WTC11 (cell line): ENCODE results near the gene ATAD3C. TPM values are rescaled to one million over a fixed set of nuclear protein-coding genes. Genes with fewer than 3 reads are reported as not detected.

Experiments used
- ATAC-seq: fragments of 200-7000 bp; cut with Tn5 transposase; 2 replicates; pipeline ENCODE4 v1.10.0; 2021; ENCODE audit warnings: mild to moderate bottlenecking, moderate library complexity
- CTCF ChIA-PET: fragments of 300-600 bp; sonication (Branson Sonifier 250); formaldehyde crosslinking; loops from one replicate; lab custom pipeline; 2021; ENCODE audit warnings: antibody characterized with exemption; lab: Charles Lee
- POLR2A ChIA-PET: fragments of 350-600 bp; sonication (Branson Sonifier 250); formaldehyde crosslinking; loops from one replicate; lab custom pipeline; 2021; ENCODE audit warnings: antibody characterized with exemption; lab: Charles Lee
- DNase-seq: peaks from one replicate; pipeline ENCODE4 v3.0.0; 2021; ENCODE audit warnings: low spot score
- H3K27ac Mint-ChIP-seq: 2 replicates; pipeline ENCODE4 v1.8.0; 2021; ENCODE audit warnings: mixed read lengths
- H3K27me3 Mint-ChIP-seq: 2 replicates; pipeline ENCODE4 v1.8.0; 2021; ENCODE audit warnings: low read depth, mild to moderate bottlenecking, moderate library complexity, mixed read lengths
- H3K36me3 Mint-ChIP-seq: 2 replicates; pipeline ENCODE4 v1.8.0; 2021; ENCODE audit warnings: mixed read lengths
- H3K4me1 Mint-ChIP-seq: 2 replicates; pipeline ENCODE4 v1.8.0; 2022; ENCODE audit warnings: mixed read lengths
- H3K4me3 Mint-ChIP-seq: 2 replicates; pipeline ENCODE4 v1.8.0; 2021; ENCODE audit warnings: mild to moderate bottlenecking, moderate library complexity, mixed read lengths
- H3K9me3 Mint-ChIP-seq: 2 replicates; pipeline ENCODE4 v1.8.0; 2021; ENCODE audit warnings: mixed read lengths
- CBFB ChIP-seq: sonication (generic); formaldehyde crosslinking; IDR thresholded peaks from 2 replicates; pipeline ENCODE4 v1.8.1; 2022; ENCODE audit warnings: mild to moderate bottlenecking, low read depth, missing genetic modification reagents
- CREM ChIP-seq: sonication (generic); formaldehyde crosslinking; IDR thresholded peaks from 2 replicates; pipeline ENCODE4 v1.8.1; 2022; ENCODE audit warnings: mild to moderate bottlenecking, missing genetic modification reagents, moderate library complexity
- EMX1 ChIP-seq: fragments of 250-450 bp; sonication (Bioruptor Pico); IDR thresholded peaks from 2 replicates; pipeline ENCODE4 v1.8.0; 2021; ENCODE audit warnings: mild to moderate bottlenecking
- ETV6 ChIP-seq: sonication (generic); formaldehyde crosslinking; IDR thresholded peaks from 2 replicates; pipeline ENCODE4 v1.8.1; 2022; ENCODE audit warnings: mild to moderate bottlenecking, missing genetic modification reagents
- FOXJ3 ChIP-seq: sonication (generic); formaldehyde crosslinking; IDR thresholded peaks from 2 replicates; pipeline ENCODE4 v1.9.0; 2021; ENCODE audit warnings: missing genetic modification reagents, mild to moderate bottlenecking, borderline replicate concordance
- GTF2I ChIP-seq: fragments of 250-450 bp; sonication (Bioruptor Pico); conservative IDR thresholded peaks from 2 replicates; pipeline ENCODE4 v1.4.0; 2021; ENCODE audit warnings: mild to moderate bottlenecking
- HMGXB4 ChIP-seq: sonication (generic); formaldehyde crosslinking; IDR thresholded peaks from 2 replicates; pipeline ENCODE4 v1.8.1; 2023; ENCODE audit warnings: mild to moderate bottlenecking, moderate library complexity, missing genetic modification reagents
- IRF1 ChIP-seq: sonication (generic); formaldehyde crosslinking; IDR thresholded peaks from 2 replicates; pipeline ENCODE4 v1.8.0; 2023; ENCODE audit warnings: missing genetic modification reagents
- KAT7 ChIP-seq: sonication (generic); formaldehyde crosslinking; IDR thresholded peaks from 2 replicates; pipeline ENCODE4 v1.8.1; 2023; ENCODE audit warnings: missing genetic modification reagents, mild to moderate bottlenecking, borderline replicate concordance
- NR3C1 ChIP-seq: sonication (generic); formaldehyde crosslinking; conservative IDR thresholded peaks from 2 replicates; pipeline ENCODE4 v1.8.1; 2023; ENCODE audit warnings: low read depth, mild to moderate bottlenecking, missing genetic modification reagents
- SP1 ChIP-seq: sonication (generic); formaldehyde crosslinking; conservative IDR thresholded peaks from 2 replicates; pipeline ENCODE4 v1.8.1; 2022; ENCODE audit warnings: missing genetic modification reagents
- STAT6 ChIP-seq: sonication (generic); formaldehyde crosslinking; conservative IDR thresholded peaks from 2 replicates; pipeline ENCODE4 v1.8.1; 2023; ENCODE audit warnings: mild to moderate bottlenecking, low read depth, missing genetic modification reagents, moderate library complexity
- TP53 ChIP-seq: sonication (generic); formaldehyde crosslinking; IDR thresholded peaks from 2 replicates; pipeline ENCODE4 v1.8.1; 2023; ENCODE audit warnings: mild to moderate bottlenecking, missing genetic modification reagents
- USF1 ChIP-seq: sonication (generic); formaldehyde crosslinking; IDR thresholded peaks from 2 replicates; pipeline ENCODE4 v1.8.0; 2022; ENCODE audit warnings: mild to moderate bottlenecking, missing genetic modification reagents
- USF2 ChIP-seq: sonication (generic); formaldehyde crosslinking; IDR thresholded peaks from 2 replicates; pipeline ENCODE4 v1.8.1; 2023; ENCODE audit warnings: mild to moderate bottlenecking, missing genetic modification reagents, moderate library complexity
- ZMAT4 ChIP-seq: fragments of 250-450 bp; sonication (Bioruptor Pico); IDR thresholded peaks from 2 replicates; pipeline ENCODE4 v1.9.0; 2021; ENCODE audit warnings: mild to moderate bottlenecking
- ZNF232 ChIP-seq: sonication (generic); formaldehyde crosslinking; IDR thresholded peaks from 2 replicates; pipeline ENCODE4 v1.8.0; 2022; ENCODE audit warnings: mild to moderate bottlenecking, missing genetic modification reagents
- ZNF423 ChIP-seq: fragments of 250-450 bp; sonication (Bioruptor Pico); IDR thresholded peaks from 2 replicates; pipeline ENCODE4 v2.1.2; 2022; ENCODE audit warnings: mild to moderate bottlenecking, moderate library complexity
- ZNF425 ChIP-seq: fragments of 250-450 bp; sonication (Bioruptor Pico); conservative IDR thresholded peaks from 2 replicates; pipeline ENCODE4 v1.9.0; 2021; ENCODE audit warnings: mild to moderate bottlenecking
- total RNA-seq: library from RNA; stranded (reverse); gene quantifications from 3 replicates; pipeline ENCODE4 v1.2.3, GENCODE V29; 2021

ATAD3C gene
- total RNA-seq, 1 experiment from 2014 or later: 0.61 TPM

GRCh38 chr1:1434131-1434823 lies 15.2 kb upstream of the ATAD3C start:
- no peaks in the 10 kb centered on the region for H3K9me3 Mint-ChIP-seq
- TF ChIP-seq GTF2I (CRISPR knock-in tag) (no peak), SP1 (CRISPR knock-in tag) (peak; percentile 32; the same call in 1 of the 2 replicates), HMGXB4 (CRISPR knock-in tag) (peak; percentile 22; the same call in 1 of the 2 replicates), USF1 (CRISPR knock-in tag) (peak; percentile 26; the same call in 1 of the 2 replicates), CREM (0 out of 2 replicates have a peak, but pooled peaks have one; percentile 18), TP53 (CRISPR knock-in tag) (peak; percentile 45; the same call in 1 of the 2 replicates), ZMAT4 (CRISPR knock-in tag) (no peak), ZNF423 (peak; percentile 80)
- TF ChIP-seq, all 79 proteins: peak for 6
- Mint-ChIP-seq H3K27ac (no peak overlapping the region), H3K36me3 (no peaks in the 10 kb centered on the region), H3K27me3 (peaks cover 6% of the 10 kb centered on the region; the same call in 1 of the 2 replicates), H3K4me1 (peaks cover 28% of the 10 kb centered on the region), H3K4me3 (peak overlapping the region; percentile 71)
- POLR2A ChIA-PET: interaction anchor here (0.6 to 2.5 kb wide), 4 partner anchors 11 to 65 kb away, joined by 7 read pairs; partner anchors contain the start of gene CCNL2
- DNase-seq (peak; percentile 72), ATAC-seq (peak; percentile 4)
- CTCF ChIA-PET: interaction anchor here (1.1 to 2.1 kb wide), 8 partner anchors 14 to 82 kb away, joined by 3 to 11 read pairs (median 5); partner anchors contain the start of genes ANKRD65, AURKAIP1, CCNL2 and MRPL20

GRCh38 chr1:1434824-1435105 lies 14.7 kb upstream of the ATAD3C start:
- H3K36me3 Mint-ChIP-seq: no peaks in the 10 kb centered on the region
- peaks cover 6% of the 10 kb centered on the region; the same call in 1 of the 2 replicates for H3K27me3 Mint-ChIP-seq
- peak overlapping the region; percentile 84; the same call in 1 of the 2 replicates for H3K27ac Mint-ChIP-seq
- no peak for ATAC-seq
- peak overlapping the region; percentile 71 for H3K4me3 Mint-ChIP-seq
- POLR2A ChIA-PET: interaction anchor here (2.5 kb wide), 1 partner anchor 27 kb away, joined by 7 read pairs; no protein-coding TSS in a partner anchor
- H3K4me1 Mint-ChIP-seq: peaks cover 27% of the 10 kb centered on the region
- no peaks in the 10 kb centered on the region for H3K9me3 Mint-ChIP-seq
- DNase-seq: no peak
- CTCF ChIA-PET: interaction anchor here (1.3 to 1.5 kb wide), 3 partner anchors 27 to 63 kb away, joined by 5 to 7 read pairs (median 5); partner anchors contain the start of genes AURKAIP1 and MRPL20
- TF ChIP-seq NR3C1 (CRISPR knock-in tag) (no peak), TP53 (CRISPR knock-in tag) (0 out of 2 replicates have a peak, but pooled peaks have one; percentile 23), CBFB (CRISPR knock-in tag) (0 out of 2 replicates have a peak, but pooled peaks have one; percentile 14), ETV6 (CRISPR knock-in tag) (no peak)
- TF ChIP-seq, all 79 proteins: peak for 2

GRCh38 chr1:1435106-1435903 lies 14.2 kb upstream of the ATAD3C start, which contains the start of gene VWA1:
TSS of gene VWA1 (plus strand) at chr1:1435690. CDS start at chr1:1435749, 59 bp downstream.
- H3K27ac Mint-ChIP-seq: peak within 1 kb of the TSS; percentile 84; the same call in 1 of the 2 replicates
- TF ChIP-seq ZNF425 (CRISPR knock-in tag) (no peak), STAT6 (CRISPR knock-in tag) (no peak), EMX1 (CRISPR knock-in tag) (no peak), KAT7 (no peak), IRF1 (CRISPR knock-in tag) (no peak), ZNF232 (CRISPR knock-in tag) (0 out of 2 replicates have a peak, but pooled peaks have one; percentile 56), FOXJ3 (CRISPR knock-in tag) (no peak), USF2 (CRISPR knock-in tag) (0 out of 2 replicates have a peak, but pooled peaks have one; percentile 24)

More at GRCh38 chr1:1435106-1435903, 14.2 kb upstream of the ATAD3C start, which contains the start of gene VWA1:
- POLR2A ChIA-PET: interaction anchor here (2.5 kb wide), 1 partner anchor 28 kb away, joined by 7 read pairs; no protein-coding TSS in a partner anchor
- DNase-seq (peak; percentile 69), ATAC-seq (peak; percentile 41)
- H3K36me3 Mint-ChIP-seq: no peaks in the 10 kb centered on the region
- peaks cover 22% of the 10 kb centered on the region for H3K4me1 Mint-ChIP-seq
- H3K4me3 Mint-ChIP-seq: peak within 1 kb of the TSS; percentile 71
- peaks cover 6% of the 10 kb centered on the region; the same call in 1 of the 2 replicates for H3K27me3 Mint-ChIP-seq
- CTCF ChIA-PET: interaction anchor here (1.0 to 2.2 kb wide), 2 partner anchors 20 to 33 kb away, joined by 4 to 12 read pairs; no protein-coding TSS in a partner anchor
- no peaks in the 10 kb centered on the region for H3K9me3 Mint-ChIP-seq
